Measurements from ENCODE around the gene MORN5. TPM values are rescaled to one million over a fixed set of nuclear protein-coding genes. Genes with fewer than 3 reads are reported as not detected.
A peak's percentile ranks its signal among the peaks of the same experiment; 100 is the strongest.

MORN5 gene
- total RNA-seq, 6 experiments from 2014 or later = not detected

DNA sequence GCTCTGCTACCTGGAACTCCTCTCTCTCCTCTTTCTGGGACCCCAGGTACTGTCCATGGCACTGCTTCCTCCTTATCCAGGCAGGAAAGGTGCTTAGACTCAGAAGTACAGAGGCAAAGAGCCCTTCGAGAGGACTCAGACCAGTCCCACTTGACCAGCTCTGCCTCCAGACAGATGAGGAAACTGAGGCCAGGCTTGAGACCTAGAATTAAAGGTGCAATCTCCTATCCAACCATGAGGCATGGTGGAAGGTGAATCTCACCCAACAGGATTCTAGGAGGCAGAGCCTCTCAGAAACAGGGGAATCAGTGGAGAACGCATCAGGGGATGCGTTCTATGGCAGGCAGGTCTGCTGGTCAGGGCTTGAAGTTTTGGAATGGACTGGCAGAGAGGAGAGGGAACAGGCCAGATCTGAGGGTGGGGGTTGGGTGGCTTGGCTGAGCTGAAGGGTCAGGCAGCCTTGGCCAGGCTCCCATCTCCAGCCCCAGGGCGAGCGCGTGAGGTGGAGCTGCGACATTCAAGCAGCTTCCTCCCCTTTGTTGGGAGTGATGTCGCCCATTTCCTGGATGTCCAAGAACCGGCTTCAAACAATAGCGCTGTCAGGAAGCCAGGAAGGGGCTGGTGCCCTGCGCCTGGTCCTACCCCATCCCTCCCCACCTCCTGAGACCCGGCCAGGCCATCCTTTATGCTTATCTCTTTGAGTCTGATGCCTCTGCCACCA is 26.3 kb upstream of the MORN5 start:
- no peaks in the 10 kb centered on the region for H3K36me3 ChIP-seq
- intact Hi-C loops (cut with DNase I) = no loop called here
- H3K27ac ChIP-seq = no peak overlapping the region
- ATAC-seq (peak; percentile 36 to 56 (median 45)), DNase-seq (peak in 1 of 3 donors; percentile 31)
- no peaks in the 10 kb centered on the region for H3K27me3 ChIP-seq
- H3K4me3 ChIP-seq = no peak overlapping the region
- no peaks in the 10 kb centered on the region for H3K4me1 ChIP-seq
- TF ChIP-seq, protein P1, sequence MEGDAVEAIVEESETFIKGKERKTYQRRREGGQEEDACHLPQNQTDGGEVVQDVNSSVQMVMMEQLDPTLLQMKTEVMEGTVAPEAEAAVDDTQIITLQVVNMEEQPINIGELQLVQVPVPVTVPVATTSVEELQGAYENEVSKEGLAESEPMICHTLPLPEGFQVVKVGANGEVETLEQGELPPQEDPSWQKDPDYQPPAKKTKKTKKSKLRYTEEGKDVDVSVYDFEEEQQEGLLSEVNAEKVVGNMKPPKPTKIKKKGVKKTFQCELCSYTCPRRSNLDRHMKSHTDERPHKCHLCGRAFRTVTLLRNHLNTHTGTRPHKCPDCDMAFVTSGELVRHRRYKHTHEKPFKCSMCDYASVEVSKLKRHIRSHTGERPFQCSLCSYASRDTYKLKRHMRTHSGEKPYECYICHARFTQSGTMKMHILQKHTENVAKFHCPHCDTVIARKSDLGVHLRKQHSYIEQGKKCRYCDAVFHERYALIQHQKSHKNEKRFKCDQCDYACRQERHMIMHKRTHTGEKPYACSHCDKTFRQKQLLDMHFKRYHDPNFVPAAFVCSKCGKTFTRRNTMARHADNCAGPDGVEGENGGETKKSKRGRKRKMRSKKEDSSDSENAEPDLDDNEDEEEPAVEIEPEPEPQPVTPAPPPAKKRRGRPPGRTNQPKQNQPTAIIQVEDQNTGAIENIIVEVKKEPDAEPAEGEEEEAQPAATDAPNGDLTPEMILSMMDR (IDR thresholded peaks at IDR 0.05) = no peak
- TF ChIP-seq POLR2A (IDR thresholded peaks at IDR 0.05) = no peak
- H3K9me3 ChIP-seq = no peaks in the 10 kb centered on the region
- 54% methylated on average over 3 of the region's 12 CpGs for WGBS (ENCODE audit: insufficient coverage, low coverage, low lambda C conversion rate, missing lambda C conversion rate)

DNA sequence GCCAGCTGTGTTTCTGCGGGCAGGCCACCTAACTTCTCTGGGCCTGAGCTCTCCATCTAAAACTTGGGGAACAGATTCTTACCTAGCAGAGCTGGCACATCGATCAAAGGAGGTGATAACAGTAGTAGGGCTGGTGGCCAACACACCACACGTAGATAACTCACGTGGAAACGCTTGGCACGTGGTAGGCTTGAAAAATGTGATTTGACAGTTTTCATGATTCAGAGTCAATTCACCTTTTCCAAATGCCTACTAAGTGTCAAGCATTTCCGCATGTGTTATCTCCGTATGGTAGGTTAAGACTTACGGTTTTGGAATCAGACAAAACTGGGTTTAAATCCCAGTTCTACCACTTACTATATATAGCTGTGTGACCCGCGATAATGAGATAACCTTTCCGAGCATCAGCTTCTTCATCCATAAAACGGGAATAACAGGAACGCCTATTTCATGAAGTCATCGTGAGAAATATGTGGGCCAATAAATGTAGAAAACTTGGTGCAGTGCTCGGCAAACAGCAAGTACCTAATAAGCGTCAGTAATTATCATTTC is 25.6 kb upstream of the MORN5 start:
- WGBS (ENCODE audit: insufficient coverage, low coverage, low lambda C conversion rate, missing lambda C conversion rate) = 67% methylated on average over 15 of the region's 17 CpGs
- no peak for DNase-seq
- Histone ChIP-seq H3K4me3 (no peak overlapping the region), H3K4me1 (no peaks in the 10 kb centered on the region), H3K27me3 (no peaks in the 10 kb centered on the region), H3K9me3 (no peaks in the 10 kb centered on the region), H3K27ac (no peak overlapping the region), H3K36me3 (no peaks in the 10 kb centered on the region)
- intact Hi-C loops (cut with DNase I) = no loop called here
- ATAC-seq = no peak
- TF ChIP-seq POLR2A (IDR thresholded peaks at IDR 0.05) = no peak
- TF ChIP-seq, protein P1 (IDR thresholded peaks at IDR 0.05) = no peak

DNA sequence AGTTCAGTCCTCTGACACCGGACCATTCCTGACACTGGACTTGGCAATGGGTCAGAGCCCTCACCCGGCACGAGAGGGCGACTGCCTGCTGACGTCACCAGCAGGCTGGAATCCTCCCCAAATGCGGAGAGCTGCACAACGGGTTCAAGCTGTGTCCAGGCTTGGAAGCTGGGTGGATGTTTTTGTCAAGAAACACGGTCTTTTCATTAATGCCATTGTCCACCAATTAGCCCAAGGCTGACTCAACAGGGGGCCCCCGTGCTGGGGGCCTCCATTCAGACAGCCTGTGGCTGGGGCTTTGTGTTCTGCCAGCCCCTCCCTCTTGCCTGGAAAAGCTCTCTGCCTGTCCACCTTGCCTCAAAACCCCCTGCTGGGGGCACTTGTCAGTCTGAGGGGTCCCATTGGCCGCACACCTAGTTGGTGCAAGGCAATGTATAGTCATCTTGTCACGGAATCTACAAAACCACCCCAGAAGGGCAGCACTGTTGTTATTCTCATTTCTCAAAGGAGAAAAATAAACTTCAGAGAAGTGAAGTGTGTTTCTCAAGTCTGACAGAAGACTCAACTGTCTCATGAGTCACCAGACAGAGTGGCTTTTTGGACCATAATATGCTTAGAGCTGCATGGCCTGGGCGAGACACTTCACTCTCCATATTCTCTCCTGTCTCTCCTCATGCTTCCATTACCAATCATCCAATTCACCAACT is 24.7 kb upstream of the MORN5 start:
- Histone ChIP-seq H3K9me3 (no peaks in the 10 kb centered on the region), H3K27ac (no peak overlapping the region), H3K4me3 (no peak overlapping the region), H3K27me3 (no peaks in the 10 kb centered on the region), H3K36me3 (no peaks in the 10 kb centered on the region), H3K4me1 (no peaks in the 10 kb centered on the region)
- DNase-seq = no peak
- 51% methylated on average over 8 of the region's 12 CpGs for WGBS (ENCODE audit: insufficient coverage, low coverage, low lambda C conversion rate, missing lambda C conversion rate)
- no peak for ATAC-seq
- no peak for TF ChIP-seq POLR2A (IDR thresholded peaks at IDR 0.05)
- intact Hi-C loops (cut with DNase I) = no loop called here

DNA sequence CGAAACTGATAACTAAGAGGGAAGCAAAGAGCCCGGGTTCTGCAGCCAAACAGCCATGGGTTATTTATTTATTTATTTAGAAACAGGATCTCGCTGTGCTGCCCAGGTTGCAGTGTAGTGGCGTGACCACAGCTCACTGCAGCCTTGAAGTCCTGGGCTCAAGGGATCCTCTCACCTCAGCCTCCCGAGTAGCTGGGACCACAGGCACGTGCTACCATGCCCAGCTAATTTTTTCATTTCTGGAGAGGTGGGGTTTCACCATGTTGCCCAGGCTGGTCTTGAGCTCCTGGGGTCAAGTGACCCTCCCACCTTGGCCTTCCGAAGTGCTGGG is 24.2 kb upstream of the MORN5 start:
- Histone ChIP-seq H3K27me3 (no peaks in the 10 kb centered on the region), H3K36me3 (no peaks in the 10 kb centered on the region), H3K4me1 (no peaks in the 10 kb centered on the region), H3K9me3 (no peaks in the 10 kb centered on the region), H3K27ac (no peak overlapping the region), H3K4me3 (no peak overlapping the region)
- DNase-seq = no peak
- ATAC-seq = no peak
- intact Hi-C loops (cut with DNase I) = no loop called here
- TF ChIP-seq POLR2A (IDR thresholded peaks at IDR 0.05) = no peak
- TF ChIP-seq, protein P1 (IDR thresholded peaks at IDR 0.05) = no peak
- 77% methylated on average over 3 of the region's 7 CpGs for WGBS (ENCODE audit: insufficient coverage, low coverage, low lambda C conversion rate, missing lambda C conversion rate)
